ENCODE results near the gene CATSPERB. TPM values are rescaled to one million over a fixed set of nuclear protein-coding genes. Genes with fewer than 3 reads are reported as not detected.
"Not testable (repeated sequence)": the region's sequence is repeated elsewhere in the genome, so short reads cannot be mapped to it uniquely, and the experiment has no call there.

Gene CATSPERB
- 1 to 10 TPM in 2 of 12 donors, under 1 TPM in 8, not detected in 2; 0.10 to 1.6 (median 0.39) TPM for polyA plus RNA-seq (ENCODE audit: insufficient read length in 12 of 12)
- long read RNA-seq, donor 1, result 0 reads
- long read RNA-seq, donor 2, result 0 reads
- long read RNA-seq, donor 3, result 0 reads
- long read RNA-seq, donor 4, result 0 reads
- long read RNA-seq, donor 5, result 0 reads
- long read RNA-seq, donor 6, result 0 reads
- long read RNA-seq, donor 7, result 0 reads
- long read RNA-seq, donor 8, result 0 reads
- long read RNA-seq, donor 9, result 0 reads
- long read RNA-seq, donor 10, result 0 reads
- long read RNA-seq, donor 11, result 0 reads

GRCh38 chr14:91731986-91732385 is at the start of gene CATSPERB:
Gene CATSPERB, minus strand, starts transcription at chr14:91732086. Its CDS starts 2,607 bp downstream, at chr14:91729479.
- no peak for DNase-seq

- no peak for DNase-seq
These were observed 48.6 kb upstream of the CATSPERB start for GRCh38 chr14:91780452-91780851.

- no peak for DNase-seq
These were observed 46.3 kb upstream of the CATSPERB start for GRCh38 chr14:91778217-91778616.

GRCh38 chr14:91774140-91775096 is 42.5 kb upstream of the CATSPERB start:
- no peak for DNase-seq

GRCh38 chr14:91770185-91770584 is 38.3 kb upstream of the CATSPERB start:
- no peak for DNase-seq

- no peak for DNase-seq
These were observed 23.8 kb upstream of the CATSPERB start for GRCh38 chr14:91755570-91756295.

GRCh38 chr14:91754819-91755218 is 22.9 kb upstream of the CATSPERB start:
- DNase-seq, result no peak

- no peak for DNase-seq
These were observed 22.3 kb upstream of the CATSPERB start for GRCh38 chr14:91754185-91754584.

- DNase-seq, result no peak
These were observed 21.7 kb upstream of the CATSPERB start for GRCh38 chr14:91753501-91754128.

- DNase-seq, result no peak
These were observed 21.1 kb upstream of the CATSPERB start for GRCh38 chr14:91752961-91753360.

- no peak for DNase-seq
These were observed 19.8 kb upstream of the CATSPERB start for GRCh38 chr14:91751719-91752118.

- DNase-seq, result no peak
These were observed 18.8 kb upstream of the CATSPERB start for GRCh38 chr14:91750634-91751198.

GRCh38 chr14:91749868-91750267 is 18.0 kb upstream of the CATSPERB start:
- DNase-seq, result no peak

- DNase-seq, result no peak
These were observed 16.2 kb upstream of the CATSPERB start for GRCh38 chr14:91748049-91748448.

- no peak for DNase-seq
These were observed 13.5 kb upstream of the CATSPERB start for GRCh38 chr14:91745344-91745743.

- DNase-seq, result no peak
These were observed 12.2 kb upstream of the CATSPERB start for GRCh38 chr14:91744068-91744480.

- DNase-seq, result no peak
These were observed 11.4 kb upstream of the CATSPERB start for GRCh38 chr14:91743305-91743653.

GRCh38 chr14:91742621-91743304 is 10.9 kb upstream of the CATSPERB start:
- DNase-seq, result no peak

- not testable (repeated sequence) for DNase-seq
These were observed 8.0 kb upstream of the CATSPERB start for GRCh38 chr14:91739867-91740266.

GRCh38 chr14:91737619-91738018 is 5.7 kb upstream of the CATSPERB start:
- no peak for DNase-seq
